Epithelial cell of prostate (primary cell): ENCODE results near the gene ECHDC3.
"Not testable (repeated sequence)": the region's sequence is repeated elsewhere in the genome, so short reads cannot be mapped to it uniquely, and the experiment has no call there.

ENCODE experiments used
- DNase-seq: peaks from one replicate; pipeline ENCODE4 v3.0.0-alpha.2; 2011; ENCODE audit warnings: low read depth, low spot score
- H3K27ac ChIP-seq: fragments of 450-650 bp; 2 replicates; pipeline ENCODE4 v1.5.1; 2017; ENCODE audit warnings: mild to moderate bottlenecking

The ECHDC3 gene

GRCh38 chr10:11715815-11716494 lies 26.2 kb upstream of the ECHDC3 start:
- peak; percentile 24 for DNase-seq
- H3K27ac ChIP-seq = peak overlapping the region; percentile 67

GRCh38 chr10:11716686-11717085 lies 25.5 kb upstream of the ECHDC3 start:
- DNase-seq = no peak
- peak overlapping the region; percentile 67 for H3K27ac ChIP-seq

GRCh38 chr10:11719496-11720259 lies 22.5 kb upstream of the ECHDC3 start:
- peak overlapping the region; percentile 52 for H3K27ac ChIP-seq
- peak; percentile 12 for DNase-seq

- DNase-seq = no peak
- peak overlapping the region; percentile 52 for H3K27ac ChIP-seq
These were observed 21.9 kb upstream of the ECHDC3 start for GRCh38 chr10:11720260-11720741.

GRCh38 chr10:11721806-11722205 lies 20.4 kb upstream of the ECHDC3 start:
- DNase-seq = no peak

GRCh38 chr10:11723359-11723758 lies 18.8 kb upstream of the ECHDC3 start:
- no peak overlapping the region for H3K27ac ChIP-seq
- DNase-seq = no peak

More at GRCh38 chr10:11721806-11722205, 20.4 kb upstream of the ECHDC3 start:
- H3K27ac ChIP-seq = no peak overlapping the region

GRCh38 chr10:11724938-11725776 lies 17.0 kb upstream of the ECHDC3 start:
- DNase-seq = peak; percentile 14
- no peak overlapping the region for H3K27ac ChIP-seq

- DNase-seq = no peak
- no peak overlapping the region for H3K27ac ChIP-seq
These were observed 16.3 kb upstream of the ECHDC3 start for GRCh38 chr10:11725912-11726311.

GRCh38 chr10:11727563-11727962 lies 14.6 kb upstream of the ECHDC3 start:
- no peak overlapping the region for H3K27ac ChIP-seq
- no peak for DNase-seq

- no peak for DNase-seq
- H3K27ac ChIP-seq = no peak overlapping the region
These were observed 13.8 kb upstream of the ECHDC3 start for GRCh38 chr10:11728353-11728752.

GRCh38 chr10:11729790-11730315 lies 12.3 kb upstream of the ECHDC3 start:
- DNase-seq = no peak
- H3K27ac ChIP-seq = no peak overlapping the region

GRCh38 chr10:11730779-11731178 lies 11.4 kb upstream of the ECHDC3 start:
- no peak overlapping the region for H3K27ac ChIP-seq
- no peak for DNase-seq

- not testable (repeated sequence) for H3K27ac ChIP-seq, DNase-seq
These were observed 5.4 kb upstream of the ECHDC3 start for GRCh38 chr10:11736767-11737166.

GRCh38 chr10:11737258-11738032 lies 4.7 kb upstream of the ECHDC3 start:
- H3K27ac ChIP-seq = peak overlapping the region; percentile 57
- DNase-seq = not testable (repeated sequence)

- DNase-seq = no peak
- no peak overlapping the region for H3K27ac ChIP-seq
These were observed 1.3 kb upstream of the ECHDC3 start for GRCh38 chr10:11740907-11741306.

- no peak overlapping the region for H3K27ac ChIP-seq
- DNase-seq = no peak
These were observed 574 bp upstream of the ECHDC3 start for GRCh38 chr10:11741608-11742007.

- H3K27ac ChIP-seq = peak overlapping the region; percentile 22
- DNase-seq = no peak
These were observed 657 bp downstream of the ECHDC3 start for GRCh38 chr10:11742779-11743298.

GRCh38 chr10:11743461-11744338 lies 1.5 kb downstream of the ECHDC3 start:
- DNase-seq = no peak
- no peak overlapping the region for H3K27ac ChIP-seq
